Subcutaneous adipose tissue (tissue), 4 donors: ENCODE results near the gene FFAR1. TPM values are rescaled to one million over a fixed set of nuclear protein-coding genes. Genes with fewer than 3 reads are reported as not detected.

Experiments
- total RNA-seq, 4 donors: library from RNA; depleted of rRNA; stranded (reverse); fragments of >200 nt; gene quantifications; one replicate each; pipeline ENCODE4 v1.1.0, GENCODE V29; 2016
- TF ChIP-seq, protein P1 (sequence below): fragments of 450-650 bp; IDR thresholded peaks from one replicate; pipeline ENCODE4 v1.5.1; 2016; ENCODE audit warnings: low read depth, mild to moderate bottlenecking, control low read depth, antibody characterized with exemption, moderate library complexity

FFAR1 gene
- total RNA-seq, result not detected

- TF ChIP-seq, protein P1, sequence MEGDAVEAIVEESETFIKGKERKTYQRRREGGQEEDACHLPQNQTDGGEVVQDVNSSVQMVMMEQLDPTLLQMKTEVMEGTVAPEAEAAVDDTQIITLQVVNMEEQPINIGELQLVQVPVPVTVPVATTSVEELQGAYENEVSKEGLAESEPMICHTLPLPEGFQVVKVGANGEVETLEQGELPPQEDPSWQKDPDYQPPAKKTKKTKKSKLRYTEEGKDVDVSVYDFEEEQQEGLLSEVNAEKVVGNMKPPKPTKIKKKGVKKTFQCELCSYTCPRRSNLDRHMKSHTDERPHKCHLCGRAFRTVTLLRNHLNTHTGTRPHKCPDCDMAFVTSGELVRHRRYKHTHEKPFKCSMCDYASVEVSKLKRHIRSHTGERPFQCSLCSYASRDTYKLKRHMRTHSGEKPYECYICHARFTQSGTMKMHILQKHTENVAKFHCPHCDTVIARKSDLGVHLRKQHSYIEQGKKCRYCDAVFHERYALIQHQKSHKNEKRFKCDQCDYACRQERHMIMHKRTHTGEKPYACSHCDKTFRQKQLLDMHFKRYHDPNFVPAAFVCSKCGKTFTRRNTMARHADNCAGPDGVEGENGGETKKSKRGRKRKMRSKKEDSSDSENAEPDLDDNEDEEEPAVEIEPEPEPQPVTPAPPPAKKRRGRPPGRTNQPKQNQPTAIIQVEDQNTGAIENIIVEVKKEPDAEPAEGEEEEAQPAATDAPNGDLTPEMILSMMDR, result no peak
Observed at GRCh38 chr19:35347171-35347929, at the start of gene FFAR1. Gene FFAR1 (plus strand): TSS chr19:35347902. CDS start chr19:35351552, 3,650 bp downstream.

- TF ChIP-seq, protein P1, result no peak
Observed at GRCh38 chr19:35297922-35298321, 49.8 kb upstream of the FFAR1 start.

- TF ChIP-seq, protein P1, result no peak
Observed at GRCh38 chr19:35298561-35298972, 49.1 kb upstream of the FFAR1 start.

GRCh38 chr19:35299523-35300338 is 48.0 kb upstream of the FFAR1 start:
- TF ChIP-seq, protein P1, result no peak

DNA sequence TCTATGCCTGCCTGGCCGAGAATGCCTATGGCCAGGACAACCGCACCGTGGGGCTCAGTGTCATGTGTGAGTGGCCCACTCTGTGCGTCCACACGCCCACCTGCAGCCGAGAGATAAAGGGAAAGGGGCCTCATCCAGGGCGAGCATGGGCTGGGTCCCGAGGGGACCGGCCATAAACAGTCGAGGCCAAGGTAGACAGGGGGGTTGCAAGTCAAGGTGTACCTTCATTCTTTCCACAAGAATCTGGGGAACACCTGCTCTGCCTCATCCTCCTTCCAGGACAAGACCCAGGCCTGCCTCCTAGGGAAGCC is 47.4 kb upstream of the FFAR1 start:
- TF ChIP-seq, protein P1, result no peak

- TF ChIP-seq, protein P1, result no peak
Observed at GRCh38 chr19:35301961-35302360, 45.7 kb upstream of the FFAR1 start.

GRCh38 chr19:35302446-35302845 is 45.3 kb upstream of the FFAR1 start:
- TF ChIP-seq, protein P1, result no peak
